Activated CD4-positive, alpha-beta T cell treated with anti-CD3 and anti-CD28 coated beads, Interleukin-2, Interleukin-6, amounts not matched to agents 100 ng/mL and 50 ng/mL, durations not matched to agents 16 hours and 8 hours (primary cell): ENCODE data around the gene WIPF2.
A peak's percentile ranks its signal among the peaks of the same experiment; 100 is the strongest.

ENCODE experiments used
- DNase-seq: peaks from one replicate; pipeline ENCODE4 v3.0.0-alpha.2; 2020

Gene WIPF2

GRCh38 chr17:40218740-40219593 is at the start of gene WIPF2:
Gene WIPF2 (plus strand): TSS chr17:40219304. CDS start chr17:40256460, 37,156 bp downstream.
- DNase-seq = peak; percentile 98

GRCh38 chr17:40170325-40170724 is 48.8 kb upstream of the WIPF2 start:
- DNase-seq = no peak

- DNase-seq = no peak
Measured at GRCh38 chr17:40171750-40172149, 47.4 kb upstream of the WIPF2 start.

- no peak for DNase-seq
Measured at GRCh38 chr17:40173091-40173777, 45.9 kb upstream of the WIPF2 start.

GRCh38 chr17:40173778-40174135 is 45.3 kb upstream of the WIPF2 start:
- DNase-seq = no peak

GRCh38 chr17:40174514-40174913 is 44.6 kb upstream of the WIPF2 start:
- DNase-seq = no peak

- no peak for DNase-seq
Measured at GRCh38 chr17:40175928-40176753, 43.0 kb upstream of the WIPF2 start.

GRCh38 chr17:40176754-40177110 is 42.4 kb upstream of the WIPF2 start:
- no peak for DNase-seq

- peak; percentile 85 for DNase-seq
Measured at GRCh38 chr17:40177275-40177874, 41.7 kb upstream of the WIPF2 start, which contains the start of gene RAPGEFL1. Gene RAPGEFL1 (plus strand): TSS chr17:40177470. CDS start chr17:40177862, 392 bp downstream.

- no peak for DNase-seq
Measured at GRCh38 chr17:40178021-40178601, 41.0 kb upstream of the WIPF2 start.

GRCh38 chr17:40178660-40179059 is 40.4 kb upstream of the WIPF2 start:
- DNase-seq = no peak

- no peak for DNase-seq
Measured at GRCh38 chr17:40179923-40180659, 39.0 kb upstream of the WIPF2 start.

GRCh38 chr17:40180694-40181093 is 38.4 kb upstream of the WIPF2 start:
- no peak for DNase-seq

GRCh38 chr17:40181205-40181604 is 37.9 kb upstream of the WIPF2 start:
- no peak for DNase-seq

GRCh38 chr17:40182606-40183005 is 36.5 kb upstream of the WIPF2 start:
- DNase-seq = no peak

GRCh38 chr17:40187238-40187637 is 31.9 kb upstream of the WIPF2 start:
- no peak for DNase-seq

- no peak for DNase-seq
Measured at GRCh38 chr17:40188694-40189093, 30.4 kb upstream of the WIPF2 start.

GRCh38 chr17:40190197-40191021 is 28.7 kb upstream of the WIPF2 start:
- DNase-seq = peak; percentile 18

- peak; percentile 73 for DNase-seq
Measured at GRCh38 chr17:40191237-40192208, 27.6 kb upstream of the WIPF2 start.

GRCh38 chr17:40192961-40193360 is 26.1 kb upstream of the WIPF2 start:
- DNase-seq = no peak
